RWPE2 (cell line): ENCODE measurements around the gene CRTC1.

Experiments used
- ATAC-seq: fragments of 200-7000 bp; cut with Tn5 transposase; 3 replicates; pipeline ENCODE4 v1.9.1; 2021; ENCODE audit warnings: low read depth
- DNase-seq: peaks from one replicate; pipeline ENCODE4 v3.0.0-alpha.2; 2020; ENCODE audit warnings: low spot score
- H3K27ac ChIP-seq: fragments of 450-650 bp; 2 replicates; pipeline ENCODE4 v1.5.1; 2017; ENCODE audit warnings: mild to moderate bottlenecking; ENCODE audit not compliant: poor library complexity, severe bottlenecking
- H3K27me3 ChIP-seq: fragments of 250-450 bp; sonication (Bioruptor Pico); 2 replicates; pipeline ENCODE4 v1.5.1; 2021; ENCODE audit warnings: mild to moderate bottlenecking, moderate library complexity; ENCODE audit not compliant: insufficient read depth, poor library complexity, severe bottlenecking
- H3K36me3 ChIP-seq: fragments of 250-450 bp; sonication (Bioruptor Pico); 2 replicates; pipeline ENCODE4 v1.5.1; 2020; ENCODE audit warnings: low read depth, mild to moderate bottlenecking, moderate library complexity
- H3K4me1 ChIP-seq: fragments of 250-450 bp; sonication (Bioruptor Pico); 2 replicates; pipeline ENCODE4 v1.5.1; 2021; ENCODE audit warnings: mild to moderate bottlenecking, moderate library complexity; ENCODE audit not compliant: insufficient read depth, poor library complexity, severe bottlenecking
- H3K4me3 ChIP-seq: fragments of 250-450 bp; sonication (Bioruptor Pico); 2 replicates; pipeline ENCODE4 v1.5.1; 2021; ENCODE audit warnings: mild to moderate bottlenecking, moderate library complexity; ENCODE audit not compliant: severe bottlenecking
- H3K9me3 ChIP-seq: fragments of 250-450 bp; sonication (Bioruptor Pico); 2 replicates; pipeline ENCODE4 v1.5.1; 2021; ENCODE audit warnings: mild to moderate bottlenecking, moderate library complexity; ENCODE audit not compliant: severe bottlenecking
- TF ChIP-seq, protein P1 (sequence below): fragments of 450-650 bp; IDR thresholded peaks from one replicate; pipeline ENCODE4 v1.5.1; 2017; ENCODE audit warnings: mild to moderate bottlenecking, moderate library complexity; ENCODE audit not compliant: poor library complexity, severe bottlenecking

The CRTC1 gene

DNA sequence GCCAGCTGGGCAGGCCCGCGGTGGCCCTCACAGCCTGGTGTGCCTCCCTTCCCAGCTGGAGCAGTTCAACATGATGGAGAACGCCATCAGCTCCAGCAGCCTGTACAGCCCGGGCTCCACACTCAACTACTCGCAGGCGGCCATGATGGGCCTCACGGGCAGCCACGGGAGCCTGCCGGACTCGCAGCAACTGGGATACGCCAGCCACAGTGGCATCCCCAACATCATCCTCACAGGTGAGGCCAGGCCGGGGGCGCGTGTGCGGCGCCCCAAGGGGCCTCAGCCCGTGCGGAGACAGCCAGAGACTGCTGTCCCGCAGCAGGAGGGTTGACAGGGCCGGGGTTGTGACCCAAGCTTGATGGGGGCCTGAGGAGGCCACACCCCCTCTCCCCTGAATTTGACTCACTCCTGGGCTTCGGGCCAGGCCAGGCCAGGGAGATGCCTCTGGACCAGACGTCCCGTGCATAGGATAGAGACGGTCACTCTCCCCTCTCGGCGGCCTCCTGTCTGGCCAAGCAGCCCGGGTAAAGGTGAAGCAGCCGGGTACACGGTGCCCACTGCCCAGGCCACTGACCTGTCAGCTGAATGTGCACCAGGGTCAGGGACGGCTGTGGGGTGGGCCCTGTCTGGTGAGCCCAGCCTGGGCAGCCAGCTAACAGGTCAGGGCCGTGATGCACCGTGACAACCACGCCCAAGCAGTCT lies 92.3 kb downstream of the CRTC1 start:
- Histone ChIP-seq H3K36me3 (no peaks in the 10 kb centered on the region), H3K9me3 (no peaks in the 10 kb centered on the region), H3K4me1 (peaks cover 4% of the 10 kb centered on the region), H3K27ac (no peak overlapping the region), H3K4me3 (no peak overlapping the region), H3K27me3 (no peaks in the 10 kb centered on the region)
- peak; percentile 45 for ATAC-seq
- DNase-seq: peak; percentile 60
- TF ChIP-seq, protein P1, sequence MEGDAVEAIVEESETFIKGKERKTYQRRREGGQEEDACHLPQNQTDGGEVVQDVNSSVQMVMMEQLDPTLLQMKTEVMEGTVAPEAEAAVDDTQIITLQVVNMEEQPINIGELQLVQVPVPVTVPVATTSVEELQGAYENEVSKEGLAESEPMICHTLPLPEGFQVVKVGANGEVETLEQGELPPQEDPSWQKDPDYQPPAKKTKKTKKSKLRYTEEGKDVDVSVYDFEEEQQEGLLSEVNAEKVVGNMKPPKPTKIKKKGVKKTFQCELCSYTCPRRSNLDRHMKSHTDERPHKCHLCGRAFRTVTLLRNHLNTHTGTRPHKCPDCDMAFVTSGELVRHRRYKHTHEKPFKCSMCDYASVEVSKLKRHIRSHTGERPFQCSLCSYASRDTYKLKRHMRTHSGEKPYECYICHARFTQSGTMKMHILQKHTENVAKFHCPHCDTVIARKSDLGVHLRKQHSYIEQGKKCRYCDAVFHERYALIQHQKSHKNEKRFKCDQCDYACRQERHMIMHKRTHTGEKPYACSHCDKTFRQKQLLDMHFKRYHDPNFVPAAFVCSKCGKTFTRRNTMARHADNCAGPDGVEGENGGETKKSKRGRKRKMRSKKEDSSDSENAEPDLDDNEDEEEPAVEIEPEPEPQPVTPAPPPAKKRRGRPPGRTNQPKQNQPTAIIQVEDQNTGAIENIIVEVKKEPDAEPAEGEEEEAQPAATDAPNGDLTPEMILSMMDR: no peak

DNA sequence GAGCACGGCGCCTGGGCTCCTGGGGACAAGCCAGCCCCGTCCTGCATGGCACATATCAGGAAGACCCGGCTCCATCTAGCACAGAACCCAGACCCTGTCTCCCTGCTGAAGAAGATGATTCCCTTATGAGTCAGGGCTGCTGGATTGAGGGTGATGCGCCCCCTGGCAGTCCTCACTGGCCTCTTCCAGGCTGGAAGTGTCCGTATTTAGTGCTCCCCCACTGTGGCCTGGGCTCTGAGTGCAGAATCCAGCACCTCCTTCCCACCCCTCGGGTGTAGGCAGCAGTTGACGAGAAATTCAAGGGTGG lies 92.8 kb downstream of the CRTC1 start:
- peaks cover 4% of the 10 kb centered on the region for H3K4me1 ChIP-seq
- ATAC-seq (peak; percentile 70), DNase-seq (no peak)
- no peak overlapping the region for H3K4me3 ChIP-seq
- H3K36me3 ChIP-seq: no peaks in the 10 kb centered on the region
- TF ChIP-seq, protein P1: peak; percentile 62
- H3K27ac ChIP-seq: no peak overlapping the region
- no peaks in the 10 kb centered on the region for H3K9me3 ChIP-seq
- no peaks in the 10 kb centered on the region for H3K27me3 ChIP-seq

DNA sequence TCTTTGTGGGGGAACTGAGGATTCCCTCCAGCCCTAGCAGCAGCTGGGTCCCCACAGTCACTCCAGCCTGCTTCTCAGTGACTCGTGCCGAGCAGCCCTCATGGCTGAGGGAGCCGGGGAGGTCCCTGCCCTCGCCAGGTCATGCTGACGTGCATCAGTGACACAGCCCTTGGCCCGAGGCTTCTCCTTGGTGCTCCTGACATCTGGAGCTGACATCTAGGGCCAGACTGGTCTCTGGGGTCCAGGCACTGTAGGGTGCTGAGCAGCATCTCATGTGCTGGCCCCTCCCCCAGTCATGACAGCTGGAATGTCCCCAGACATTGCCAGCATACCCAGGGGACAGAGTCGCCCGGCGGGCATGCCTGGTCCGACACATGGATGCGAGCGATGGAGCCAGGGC lies 93.3 kb downstream of the CRTC1 start:
- ATAC-seq (no peak), DNase-seq (peak; percentile 64)
- Histone ChIP-seq H3K36me3 (no peaks in the 10 kb centered on the region), H3K27me3 (no peaks in the 10 kb centered on the region), H3K27ac (no peak overlapping the region), H3K4me1 (peaks cover 4% of the 10 kb centered on the region), H3K4me3 (no peak overlapping the region), H3K9me3 (no peaks in the 10 kb centered on the region)
- TF ChIP-seq, protein P1: no peak

DNA sequence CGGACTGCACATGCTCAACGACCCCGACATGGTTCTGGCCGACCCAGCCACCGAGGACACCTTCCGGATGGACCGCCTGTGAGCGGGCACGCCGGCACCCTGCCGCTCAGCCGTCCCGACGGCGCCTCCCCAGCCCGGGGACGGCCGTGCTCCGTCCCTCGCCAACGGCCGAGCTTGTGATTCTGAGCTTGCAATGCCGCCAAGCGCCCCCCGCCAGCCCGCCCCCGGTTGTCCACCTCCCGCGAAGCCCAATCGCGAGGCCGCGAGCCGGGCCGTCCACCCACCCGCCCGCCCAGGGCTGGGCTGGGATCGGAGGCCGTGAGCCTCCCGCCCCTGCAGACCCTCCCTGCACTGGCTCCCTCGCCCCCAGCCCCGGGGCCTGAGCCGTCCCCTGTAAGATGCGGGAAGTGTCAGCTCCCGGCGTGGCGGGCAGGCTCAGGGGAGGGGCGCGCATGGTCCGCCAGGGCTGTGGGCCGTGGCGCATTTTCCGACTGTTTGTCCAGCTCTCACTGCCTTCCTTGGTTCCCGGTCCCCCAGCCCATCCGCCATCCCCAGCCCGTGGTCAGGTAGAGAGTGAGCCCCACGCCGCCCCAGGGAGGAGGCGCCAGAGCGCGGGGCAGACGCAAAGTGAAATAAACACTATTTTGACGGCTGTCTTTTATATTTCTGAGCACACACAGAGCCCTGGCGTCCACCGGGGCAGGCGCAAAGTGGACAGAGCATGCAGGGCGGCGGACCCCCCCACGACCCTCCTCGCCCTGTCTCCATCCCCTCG lies 94.0 kb downstream of the CRTC1 start:
- Histone ChIP-seq H3K27me3 (no peaks in the 10 kb centered on the region), H3K4me1 (peaks cover 3% of the 10 kb centered on the region), H3K4me3 (no peak overlapping the region), H3K9me3 (no peaks in the 10 kb centered on the region), H3K36me3 (no peaks in the 10 kb centered on the region), H3K27ac (no peak overlapping the region)
- DNase-seq (no peak), ATAC-seq (no peak)
- TF ChIP-seq, protein P1: no peak

DNA sequence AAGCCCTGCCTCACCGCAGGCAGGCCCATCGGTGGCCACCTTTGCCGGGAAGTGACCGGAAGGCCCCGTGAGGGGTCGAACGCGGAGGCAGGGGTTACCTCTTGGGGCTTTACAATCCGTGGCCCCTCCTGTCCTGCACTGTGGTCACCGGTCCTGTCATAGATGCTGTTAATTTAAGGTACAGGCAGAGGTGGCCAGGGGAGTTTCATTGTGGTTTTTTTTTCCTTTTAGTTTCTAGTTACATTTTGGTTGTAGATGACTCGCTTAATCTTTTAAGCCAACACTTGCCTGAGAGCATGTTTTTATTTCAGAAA lies 94.6 kb downstream of the CRTC1 start:
- H3K9me3 ChIP-seq: no peaks in the 10 kb centered on the region
- ATAC-seq (no peak), DNase-seq (no peak)
- no peaks in the 10 kb centered on the region for H3K27me3 ChIP-seq
- H3K4me1 ChIP-seq: no peaks in the 10 kb centered on the region
- H3K27ac ChIP-seq: no peak overlapping the region
- H3K4me3 ChIP-seq: no peak overlapping the region
- H3K36me3 ChIP-seq: no peaks in the 10 kb centered on the region
- TF ChIP-seq, protein P1: no peak
